WTC11 (cell line): ENCODE results near the gene RNF133. TPM values are rescaled to one million over a fixed set of nuclear protein-coding genes. Genes with fewer than 3 reads are reported as not detected.

Experiments
- ATAC-seq: fragments of 200-7000 bp; cut with Tn5 transposase; 2 replicates; pipeline ENCODE4 v1.10.0; 2021; ENCODE audit warnings: mild to moderate bottlenecking, moderate library complexity
- CTCF ChIA-PET: fragments of 300-600 bp; sonication (Branson Sonifier 250); formaldehyde crosslinking; loops from one replicate; lab custom pipeline; 2021; ENCODE audit warnings: antibody characterized with exemption; lab: Charles Lee
- POLR2A ChIA-PET: fragments of 350-600 bp; sonication (Branson Sonifier 250); formaldehyde crosslinking; loops from one replicate; lab custom pipeline; 2021; ENCODE audit warnings: antibody characterized with exemption; lab: Charles Lee
- DNase-seq: peaks from one replicate; pipeline ENCODE4 v3.0.0; 2021; ENCODE audit warnings: low spot score
- H3K27ac Mint-ChIP-seq: 2 replicates; pipeline ENCODE4 v1.8.0; 2021; ENCODE audit warnings: mixed read lengths
- H3K27me3 Mint-ChIP-seq: 2 replicates; pipeline ENCODE4 v1.8.0; 2021; ENCODE audit warnings: low read depth, mild to moderate bottlenecking, moderate library complexity, mixed read lengths
- H3K36me3 Mint-ChIP-seq: 2 replicates; pipeline ENCODE4 v1.8.0; 2021; ENCODE audit warnings: mixed read lengths
- H3K4me1 Mint-ChIP-seq: 2 replicates; pipeline ENCODE4 v1.8.0; 2022; ENCODE audit warnings: mixed read lengths
- H3K4me3 Mint-ChIP-seq: 2 replicates; pipeline ENCODE4 v1.8.0; 2021; ENCODE audit warnings: mild to moderate bottlenecking, moderate library complexity, mixed read lengths
- H3K9me3 Mint-ChIP-seq: 2 replicates; pipeline ENCODE4 v1.8.0; 2021; ENCODE audit warnings: mixed read lengths
- CREM ChIP-seq: sonication (generic); formaldehyde crosslinking; IDR thresholded peaks from 2 replicates; pipeline ENCODE4 v1.8.1; 2022; ENCODE audit warnings: mild to moderate bottlenecking, missing genetic modification reagents, moderate library complexity
- ELF4 ChIP-seq: sonication (generic); formaldehyde crosslinking; IDR thresholded peaks from 2 replicates; pipeline ENCODE4 v1.8.1; 2022; ENCODE audit warnings: low read depth, mild to moderate bottlenecking, moderate library complexity, missing genetic modification reagents
- ETV6 ChIP-seq: sonication (generic); formaldehyde crosslinking; IDR thresholded peaks from 2 replicates; pipeline ENCODE4 v1.8.1; 2022; ENCODE audit warnings: mild to moderate bottlenecking, missing genetic modification reagents
- FOXJ3 ChIP-seq: sonication (generic); formaldehyde crosslinking; IDR thresholded peaks from 2 replicates; pipeline ENCODE4 v1.9.0; 2021; ENCODE audit warnings: missing genetic modification reagents, mild to moderate bottlenecking, borderline replicate concordance
- GABPB1 ChIP-seq: sonication (generic); formaldehyde crosslinking; IDR thresholded peaks from 2 replicates; pipeline ENCODE4 v1.8.1; 2023; ENCODE audit warnings: mild to moderate bottlenecking, missing genetic modification reagents
- NFYB ChIP-seq: sonication (generic); formaldehyde crosslinking; conservative IDR thresholded peaks from 2 replicates; pipeline ENCODE4 v1.8.0; 2022; ENCODE audit warnings: low read depth, missing genetic modification reagents
- PRRX2 ChIP-seq: fragments of 250-450 bp; sonication (Bioruptor Pico); IDR thresholded peaks from 2 replicates; pipeline ENCODE4 v1.8.0; 2021; ENCODE audit warnings: mild to moderate bottlenecking
- SMAD4 ChIP-seq: sonication (generic); formaldehyde crosslinking; IDR thresholded peaks from 2 replicates; pipeline ENCODE4 v1.8.0; 2022; ENCODE audit warnings: mild to moderate bottlenecking, missing genetic modification reagents
- TEAD4 ChIP-seq: sonication (generic); formaldehyde crosslinking; IDR thresholded peaks from 2 replicates; pipeline ENCODE4 v1.8.0; 2022; ENCODE audit warnings: mild to moderate bottlenecking, missing genetic modification reagents
- TP53 ChIP-seq: sonication (generic); formaldehyde crosslinking; IDR thresholded peaks from 2 replicates; pipeline ENCODE4 v1.8.1; 2023; ENCODE audit warnings: mild to moderate bottlenecking, missing genetic modification reagents
- ZBTB21 ChIP-seq: sonication (generic); formaldehyde crosslinking; IDR thresholded peaks from 2 replicates; pipeline ENCODE4 v1.8.1; 2023; ENCODE audit warnings: mild to moderate bottlenecking, missing genetic modification reagents, borderline replicate concordance
- ZNF138 ChIP-seq: sonication (generic); formaldehyde crosslinking; conservative IDR thresholded peaks from 2 replicates; pipeline ENCODE4 v1.8.1; 2022; ENCODE audit warnings: mild to moderate bottlenecking, moderate library complexity, missing genetic modification reagents
- ZNF232 ChIP-seq: sonication (generic); formaldehyde crosslinking; IDR thresholded peaks from 2 replicates; pipeline ENCODE4 v1.8.0; 2022; ENCODE audit warnings: mild to moderate bottlenecking, missing genetic modification reagents
- ZNF671 ChIP-seq: fragments of 250-450 bp; sonication (Bioruptor Pico); IDR thresholded peaks from 2 replicates; pipeline ENCODE4 v1.8.0; 2021; ENCODE audit warnings: mild to moderate bottlenecking
- total RNA-seq: library from RNA; stranded (reverse); gene quantifications from 3 replicates; pipeline ENCODE4 v1.2.3, GENCODE V29; 2021
- TF ChIP-seq, protein P1 (sequence below): sonication (generic); formaldehyde crosslinking; IDR thresholded peaks from 2 replicates; pipeline ENCODE4 v1.8.0; 2022; ENCODE audit warnings: mild to moderate bottlenecking, missing genetic modification reagents
- TF ChIP-seq, protein P2 (sequence below): sonication (generic); formaldehyde crosslinking; conservative IDR thresholded peaks from 2 replicates; pipeline ENCODE4 v1.8.1; 2023; ENCODE audit warnings: mild to moderate bottlenecking, low read depth, missing genetic modification reagents, moderate library complexity
- TF ChIP-seq, protein P3 (sequence below): sonication (generic); formaldehyde crosslinking; IDR thresholded peaks from 2 replicates; pipeline ENCODE4 v1.8.1; 2023; ENCODE audit warnings: mild to moderate bottlenecking, missing genetic modification reagents
- TF ChIP-seq, protein P4 (sequence below): fragments of 250-450 bp; sonication (Bioruptor Pico); IDR thresholded peaks from 2 replicates; pipeline ENCODE4 v2.1.2; 2022; ENCODE audit warnings: mild to moderate bottlenecking, moderate library complexity
- TF ChIP-seq, protein P5 (sequence below): sonication (generic); formaldehyde crosslinking; IDR thresholded peaks from 2 replicates; pipeline ENCODE4 v1.8.0; 2022; ENCODE audit warnings: mild to moderate bottlenecking, missing genetic modification reagents
- TF ChIP-seq, protein P6 (sequence below): fragments of 250-450 bp; sonication (Bioruptor Pico); IDR thresholded peaks from 2 replicates; pipeline ENCODE4 v1.9.0; 2021; ENCODE audit warnings: mild to moderate bottlenecking, borderline replicate concordance
- TF ChIP-seq, protein P7 (sequence below): sonication (generic); formaldehyde crosslinking; conservative IDR thresholded peaks from 2 replicates; pipeline ENCODE4 v1.8.1; 2022; ENCODE audit warnings: mild to moderate bottlenecking, missing genetic modification reagents

RNF133 gene
- total RNA-seq, 1 experiment from 2014 or later, result 0.15 TPM

DNA sequence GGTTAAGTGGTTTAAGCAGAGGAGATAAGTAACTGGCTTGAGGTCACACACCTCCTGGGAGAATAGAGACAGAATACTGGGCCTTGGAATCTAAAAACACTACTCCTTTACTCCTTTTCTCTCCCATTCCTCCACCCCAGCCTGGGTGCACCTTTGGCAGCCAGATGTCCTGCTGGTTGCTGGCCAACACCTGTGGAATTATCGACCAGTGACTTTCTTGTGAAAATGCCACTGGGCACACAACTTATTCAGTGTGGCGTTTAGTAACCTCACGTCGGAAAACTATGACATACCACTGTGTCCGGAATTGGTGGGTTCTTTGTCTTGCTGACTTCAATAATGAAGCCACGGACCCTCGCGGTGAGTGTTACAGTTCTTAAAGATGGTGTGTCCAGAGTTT is 26.4 kb downstream of the RNF133 start:
- Mint-ChIP-seq H3K4me3 (no peak overlapping the region), H3K9me3 (peaks cover 22% of the 10 kb centered on the region), H3K36me3 (peaks cover 25% of the 10 kb centered on the region), H3K27ac (0 out of 2 replicates have a peak overlapping the region, but pooled peaks have one; percentile 31), H3K27me3 (no peaks in the 10 kb centered on the region), H3K4me1 (peaks cover 46% of the 10 kb centered on the region)
- CTCF ChIA-PET, result no interaction called here
- DNase-seq (no peak), ATAC-seq (no peak)
- TF ChIP-seq, protein P1, sequence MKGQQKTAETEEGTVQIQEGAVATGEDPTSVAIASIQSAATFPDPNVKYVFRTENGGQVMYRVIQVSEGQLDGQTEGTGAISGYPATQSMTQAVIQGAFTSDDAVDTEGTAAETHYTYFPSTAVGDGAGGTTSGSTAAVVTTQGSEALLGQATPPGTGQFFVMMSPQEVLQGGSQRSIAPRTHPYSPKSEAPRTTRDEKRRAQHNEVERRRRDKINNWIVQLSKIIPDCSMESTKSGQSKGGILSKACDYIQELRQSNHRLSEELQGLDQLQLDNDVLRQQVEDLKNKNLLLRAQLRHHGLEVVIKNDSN (CRISPR knock-in tag), result no peak
- TF ChIP-seq FOXJ3 (CRISPR knock-in tag) (no peak), PRRX2 (CRISPR knock-in tag) (no peak), ZNF138 (no peak), TEAD4 (CRISPR knock-in tag) (no peak), CREM (CRISPR knock-in tag) (no peak), ZNF671 (CRISPR knock-in tag) (no peak), ZBTB21 (CRISPR knock-in tag) (no peak)
- TF ChIP-seq, protein P2, sequence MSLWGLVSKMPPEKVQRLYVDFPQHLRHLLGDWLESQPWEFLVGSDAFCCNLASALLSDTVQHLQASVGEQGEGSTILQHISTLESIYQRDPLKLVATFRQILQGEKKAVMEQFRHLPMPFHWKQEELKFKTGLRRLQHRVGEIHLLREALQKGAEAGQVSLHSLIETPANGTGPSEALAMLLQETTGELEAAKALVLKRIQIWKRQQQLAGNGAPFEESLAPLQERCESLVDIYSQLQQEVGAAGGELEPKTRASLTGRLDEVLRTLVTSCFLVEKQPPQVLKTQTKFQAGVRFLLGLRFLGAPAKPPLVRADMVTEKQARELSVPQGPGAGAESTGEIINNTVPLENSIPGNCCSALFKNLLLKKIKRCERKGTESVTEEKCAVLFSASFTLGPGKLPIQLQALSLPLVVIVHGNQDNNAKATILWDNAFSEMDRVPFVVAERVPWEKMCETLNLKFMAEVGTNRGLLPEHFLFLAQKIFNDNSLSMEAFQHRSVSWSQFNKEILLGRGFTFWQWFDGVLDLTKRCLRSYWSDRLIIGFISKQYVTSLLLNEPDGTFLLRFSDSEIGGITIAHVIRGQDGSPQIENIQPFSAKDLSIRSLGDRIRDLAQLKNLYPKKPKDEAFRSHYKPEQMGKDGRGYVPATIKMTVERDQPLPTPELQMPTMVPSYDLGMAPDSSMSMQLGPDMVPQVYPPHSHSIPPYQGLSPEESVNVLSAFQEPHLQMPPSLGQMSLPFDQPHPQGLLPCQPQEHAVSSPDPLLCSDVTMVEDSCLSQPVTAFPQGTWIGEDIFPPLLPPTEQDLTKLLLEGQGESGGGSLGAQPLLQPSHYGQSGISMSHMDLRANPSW (CRISPR knock-in tag), result no peak
- TF ChIP-seq, protein P3, sequence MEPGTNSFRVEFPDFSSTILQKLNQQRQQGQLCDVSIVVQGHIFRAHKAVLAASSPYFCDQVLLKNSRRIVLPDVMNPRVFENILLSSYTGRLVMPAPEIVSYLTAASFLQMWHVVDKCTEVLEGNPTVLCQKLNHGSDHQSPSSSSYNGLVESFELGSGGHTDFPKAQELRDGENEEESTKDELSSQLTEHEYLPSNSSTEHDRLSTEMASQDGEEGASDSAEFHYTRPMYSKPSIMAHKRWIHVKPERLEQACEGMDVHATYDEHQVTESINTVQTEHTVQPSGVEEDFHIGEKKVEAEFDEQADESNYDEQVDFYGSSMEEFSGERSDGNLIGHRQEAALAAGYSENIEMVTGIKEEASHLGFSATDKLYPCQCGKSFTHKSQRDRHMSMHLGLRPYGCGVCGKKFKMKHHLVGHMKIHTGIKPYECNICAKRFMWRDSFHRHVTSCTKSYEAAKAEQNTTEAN (CRISPR knock-in tag), result no peak
- TF ChIP-seq, protein P4, sequence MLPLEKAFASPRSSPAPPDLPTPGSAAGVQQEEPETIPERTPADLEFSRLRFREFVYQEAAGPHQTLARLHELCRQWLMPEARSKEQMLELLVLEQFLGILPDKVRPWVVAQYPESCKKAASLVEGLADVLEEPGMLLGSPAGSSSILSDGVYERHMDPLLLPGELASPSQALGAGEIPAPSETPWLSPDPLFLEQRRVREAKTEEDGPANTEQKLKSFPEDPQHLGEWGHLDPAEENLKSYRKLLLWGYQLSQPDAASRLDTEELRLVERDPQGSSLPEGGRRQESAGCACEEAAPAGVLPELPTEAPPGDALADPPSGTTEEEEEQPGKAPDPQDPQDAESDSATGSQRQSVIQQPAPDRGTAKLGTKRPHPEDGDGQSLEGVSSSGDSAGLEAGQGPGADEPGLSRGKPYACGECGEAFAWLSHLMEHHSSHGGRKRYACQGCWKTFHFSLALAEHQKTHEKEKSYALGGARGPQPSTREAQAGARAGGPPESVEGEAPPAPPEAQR, result no peak
- POLR2A ChIA-PET, result no interaction called here

DNA sequence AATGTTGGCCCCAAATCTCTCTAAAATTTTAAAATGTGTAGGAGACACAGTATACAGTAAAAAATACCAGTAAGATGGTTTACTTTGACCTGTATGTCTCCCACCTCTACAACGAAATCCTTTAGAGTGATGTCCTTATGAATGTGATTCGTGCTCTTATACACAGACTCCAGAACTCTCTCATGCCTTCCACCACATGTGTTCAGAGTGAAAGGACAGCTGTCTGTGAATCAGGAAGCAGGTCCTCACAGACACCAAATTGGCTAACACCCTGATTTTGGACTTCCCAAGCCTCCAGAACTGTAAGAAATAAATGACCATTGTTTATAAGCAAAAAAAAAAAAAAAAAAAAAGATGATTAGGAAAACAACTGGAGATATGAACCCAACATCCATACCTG is 35.2 kb downstream of the RNF133 start:
- TF ChIP-seq SMAD4 (CRISPR knock-in tag) (no peak), ETV6 (CRISPR knock-in tag) (no peak)
- Mint-ChIP-seq H3K4me3 (no peak overlapping the region), H3K9me3 (peaks cover 12% of the 10 kb centered on the region), H3K27me3 (no peaks in the 10 kb centered on the region), H3K27ac (no peak overlapping the region), H3K36me3 (peaks cover 3% of the 10 kb centered on the region; the same call in 1 of the 2 replicates), H3K4me1 (peaks cover 13% of the 10 kb centered on the region)
- DNase-seq, result no peak
- no peak for ATAC-seq
- POLR2A ChIA-PET, result interaction anchor here (0.7 kb wide), 1 partner anchor 1192 kb away, joined by 3 read pairs; no protein-coding TSS in a partner anchor
- CTCF ChIA-PET, result interaction anchor here (1.3 kb wide), 1 partner anchor 140 kb away, joined by 3 read pairs; no protein-coding TSS in a partner anchor

DNA sequence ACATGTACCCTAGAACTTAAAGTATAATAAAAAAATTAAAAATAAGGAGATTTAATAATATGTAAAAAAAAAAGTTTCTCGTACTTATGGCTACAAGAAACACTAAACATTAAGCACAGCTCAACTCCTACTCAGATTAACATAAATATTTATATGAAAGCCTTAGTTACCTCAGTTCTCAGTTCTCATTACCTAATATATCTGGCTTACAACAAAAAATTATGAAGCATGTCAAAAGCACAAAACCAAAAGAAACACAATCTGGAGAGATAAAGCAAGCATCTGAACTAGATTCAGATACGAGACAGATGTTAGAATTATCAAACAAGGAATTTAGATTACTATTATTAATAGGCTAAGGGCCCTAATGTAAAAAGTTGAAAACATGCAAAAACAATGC is 40.1 kb downstream of the RNF133 start:
- ATAC-seq (no peak), DNase-seq (no peak)
- ChIA-PET POLR2A (interaction anchor here (0.7 kb wide), 1 partner anchor 11 kb away, joined by 4 read pairs; no protein-coding TSS in a partner anchor), CTCF (no interaction called here)
- no peak for TF ChIP-seq TP53 (CRISPR knock-in tag)
- no peak for TF ChIP-seq ZNF232 (CRISPR knock-in tag)
- TF ChIP-seq NFYB, result no peak
- TF ChIP-seq, protein P5, sequence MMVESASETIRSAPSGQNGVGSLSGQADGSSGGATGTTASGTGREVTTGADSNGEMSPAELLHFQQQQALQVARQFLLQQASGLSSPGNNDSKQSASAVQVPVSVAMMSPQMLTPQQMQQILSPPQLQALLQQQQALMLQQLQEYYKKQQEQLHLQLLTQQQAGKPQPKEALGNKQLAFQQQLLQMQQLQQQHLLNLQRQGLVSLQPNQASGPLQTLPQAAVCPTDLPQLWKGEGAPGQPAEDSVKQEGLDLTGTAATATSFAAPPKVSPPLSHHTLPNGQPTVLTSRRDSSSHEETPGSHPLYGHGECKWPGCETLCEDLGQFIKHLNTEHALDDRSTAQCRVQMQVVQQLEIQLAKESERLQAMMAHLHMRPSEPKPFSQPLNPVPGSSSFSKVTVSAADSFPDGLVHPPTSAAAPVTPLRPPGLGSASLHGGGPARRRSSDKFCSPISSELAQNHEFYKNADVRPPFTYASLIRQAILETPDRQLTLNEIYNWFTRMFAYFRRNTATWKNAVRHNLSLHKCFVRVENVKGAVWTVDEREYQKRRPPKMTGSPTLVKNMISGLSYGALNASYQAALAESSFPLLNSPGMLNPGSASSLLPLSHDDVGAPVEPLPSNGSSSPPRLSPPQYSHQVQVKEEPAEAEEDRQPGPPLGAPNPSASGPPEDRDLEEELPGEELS, result no peak
- TF ChIP-seq ELF4 (CRISPR knock-in tag), result no peak
- TF ChIP-seq, protein P6, sequence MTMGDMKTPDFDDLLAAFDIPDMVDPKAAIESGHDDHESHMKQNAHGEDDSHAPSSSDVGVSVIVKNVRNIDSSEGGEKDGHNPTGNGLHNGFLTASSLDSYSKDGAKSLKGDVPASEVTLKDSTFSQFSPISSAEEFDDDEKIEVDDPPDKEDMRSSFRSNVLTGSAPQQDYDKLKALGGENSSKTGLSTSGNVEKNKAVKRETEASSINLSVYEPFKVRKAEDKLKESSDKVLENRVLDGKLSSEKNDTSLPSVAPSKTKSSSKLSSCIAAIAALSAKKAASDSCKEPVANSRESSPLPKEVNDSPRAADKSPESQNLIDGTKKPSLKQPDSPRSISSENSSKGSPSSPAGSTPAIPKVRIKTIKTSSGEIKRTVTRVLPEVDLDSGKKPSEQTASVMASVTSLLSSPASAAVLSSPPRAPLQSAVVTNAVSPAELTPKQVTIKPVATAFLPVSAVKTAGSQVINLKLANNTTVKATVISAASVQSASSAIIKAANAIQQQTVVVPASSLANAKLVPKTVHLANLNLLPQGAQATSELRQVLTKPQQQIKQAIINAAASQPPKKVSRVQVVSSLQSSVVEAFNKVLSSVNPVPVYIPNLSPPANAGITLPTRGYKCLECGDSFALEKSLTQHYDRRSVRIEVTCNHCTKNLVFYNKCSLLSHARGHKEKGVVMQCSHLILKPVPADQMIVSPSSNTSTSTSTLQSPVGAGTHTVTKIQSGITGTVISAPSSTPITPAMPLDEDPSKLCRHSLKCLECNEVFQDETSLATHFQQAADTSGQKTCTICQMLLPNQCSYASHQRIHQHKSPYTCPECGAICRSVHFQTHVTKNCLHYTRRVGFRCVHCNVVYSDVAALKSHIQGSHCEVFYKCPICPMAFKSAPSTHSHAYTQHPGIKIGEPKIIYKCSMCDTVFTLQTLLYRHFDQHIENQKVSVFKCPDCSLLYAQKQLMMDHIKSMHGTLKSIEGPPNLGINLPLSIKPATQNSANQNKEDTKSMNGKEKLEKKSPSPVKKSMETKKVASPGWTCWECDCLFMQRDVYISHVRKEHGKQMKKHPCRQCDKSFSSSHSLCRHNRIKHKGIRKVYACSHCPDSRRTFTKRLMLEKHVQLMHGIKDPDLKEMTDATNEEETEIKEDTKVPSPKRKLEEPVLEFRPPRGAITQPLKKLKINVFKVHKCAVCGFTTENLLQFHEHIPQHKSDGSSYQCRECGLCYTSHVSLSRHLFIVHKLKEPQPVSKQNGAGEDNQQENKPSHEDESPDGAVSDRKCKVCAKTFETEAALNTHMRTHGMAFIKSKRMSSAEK (CRISPR knock-in tag), result no peak
- no peak for TF ChIP-seq GABPB1 (CRISPR knock-in tag)
- TF ChIP-seq, protein P7, sequence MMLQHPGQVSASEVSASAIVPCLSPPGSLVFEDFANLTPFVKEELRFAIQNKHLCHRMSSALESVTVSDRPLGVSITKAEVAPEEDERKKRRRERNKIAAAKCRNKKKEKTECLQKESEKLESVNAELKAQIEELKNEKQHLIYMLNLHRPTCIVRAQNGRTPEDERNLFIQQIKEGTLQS (CRISPR knock-in tag), result no peak
- Mint-ChIP-seq H3K27me3 (no peaks in the 10 kb centered on the region), H3K9me3 (peaks cover 7% of the 10 kb centered on the region), H3K4me1 (peaks cover 6% of the 10 kb centered on the region), H3K36me3 (peaks cover 9% of the 10 kb centered on the region), H3K27ac (no peak overlapping the region), H3K4me3 (no peak overlapping the region)
